PC-9 (cell line): Measurements from ENCODE around the gene APBA1. TPM values are rescaled to one million over a fixed set of nuclear protein-coding genes. Genes with fewer than 3 reads are reported as not detected.

Experiments
- BruUV-seq: library from RNA; stranded (reverse); fragments of 400-500 nt; replicated peaks from 2 replicates; lab custom pipeline; 2021; lab: Mats Ljungman, UMichigan
- CTCF ChIA-PET: fragments of 300-600 bp; sonication (Branson Sonifier 250); formaldehyde crosslinking; loops from one replicate; lab custom pipeline; 2022; ENCODE audit warnings: antibody characterized with exemption; lab: Charles Lee
- POLR2A ChIA-PET: fragments of 300-600 bp; sonication (Branson Sonifier 250); formaldehyde crosslinking; loops from one replicate; lab custom pipeline; 2022; ENCODE audit warnings: antibody characterized with exemption; ENCODE audit not compliant: unreplicated experiment; lab: Charles Lee
- DNase-seq, 2 experiments: peaks; one replicate each; pipeline versions ENCODE4 v3.0.0 to v3.0.0-alpha.2; 2015 to 2022; ENCODE audit warnings: mixed read lengths in 1 of 2
- H2AFZ ChIP-seq: fragments of 200-600 bp; sonication (generic); 2 replicates; pipeline ENCODE4 v1.8.1; 2017; ENCODE audit warnings: antibody characterized with exemption
- H3F3A ChIP-seq: fragments of 200-600 bp; sonication (generic); 2 replicates; pipeline ENCODE4 v1.8.1; 2017; ENCODE audit warnings: antibody characterized with exemption, mild to moderate bottlenecking, low read depth; ENCODE audit not compliant: insufficient read depth
- H3K27ac ChIP-seq: fragments of 200-600 bp; sonication (generic); 2 replicates; pipeline ENCODE4 v1.6.1; 2016; ENCODE audit warnings: mixed run types
- H3K27me3 ChIP-seq: fragments of 200-600 bp; sonication (generic); 2 replicates; pipeline ENCODE4 v1.6.1; 2016; ENCODE audit warnings: low read depth, mixed run types; ENCODE audit not compliant: insufficient read depth
- H3K36me3 ChIP-seq: fragments of 200-600 bp; sonication (generic); 2 replicates; pipeline ENCODE4 v1.6.1; 2016; ENCODE audit warnings: low read depth, mixed run types
- H3K4me1 ChIP-seq: fragments of 200-600 bp; sonication (generic); replicated peaks from 2 replicates; pipeline ENCODE4 v1.6.1; 2016; ENCODE audit warnings: mixed run types; ENCODE audit not compliant: insufficient read depth
- H3K4me2 ChIP-seq: fragments of 200-600 bp; sonication (generic); 2 replicates; pipeline ENCODE4 v1.6.1; 2017; ENCODE audit warnings: mixed run types
- H3K4me3 ChIP-seq: fragments of 200-600 bp; sonication (generic); 2 replicates; pipeline ENCODE4 v1.6.1; 2016; ENCODE audit warnings: mixed run types
- H3K79me2 ChIP-seq: fragments of 200-600 bp; sonication (generic); 2 replicates; pipeline ENCODE4 v1.6.1; 2017; ENCODE audit warnings: low read depth, mixed run types
- H3K9me2 ChIP-seq: fragments of 200-600 bp; sonication (generic); 2 replicates; pipeline ENCODE4 v1.8.1; 2017; ENCODE audit warnings: mild to moderate bottlenecking; ENCODE audit not compliant: insufficient read depth
- H3K9me3 ChIP-seq: fragments of 200-600 bp; sonication (generic); 2 replicates; pipeline ENCODE4 v1.8.1; 2016; ENCODE audit warnings: low read depth; ENCODE audit not compliant: insufficient read depth
- H4K20me1 ChIP-seq: fragments of 200-600 bp; sonication (generic); 2 replicates; pipeline ENCODE4 v1.8.1; 2017; ENCODE audit not compliant: insufficient read depth
- CTCF ChIP-seq: fragments of 200-600 bp; sonication (generic); conservative IDR thresholded peaks from 2 replicates; pipeline ENCODE4 v1.6.1; 2017; ENCODE audit warnings: mixed run types, antibody characterized with exemption, mild to moderate bottlenecking, moderate library complexity
- EZH2 ChIP-seq: fragments of 200-600 bp; sonication (generic); IDR thresholded peaks from 2 replicates; pipeline ENCODE4 v1.8.0; 2017; ENCODE audit warnings: antibody characterized with exemption, low read depth
- intact Hi-C: fragments of 100-400 bp; cut with micrococcal nuclease; formaldehyde crosslinking; loops from one replicate; pipeline ENCODE4 v1.10.0; 2022; ENCODE audit not compliant: unreplicated experiment
- total RNA-seq: library from RNA; stranded (reverse); gene quantifications from 2 replicates; pipeline ENCODE4 v1.2.3, GENCODE V29; 2021

Gene APBA1
- total RNA-seq, 1 experiment from 2014 or later: 0.44 TPM

GRCh38 chr9:69476797-69477196, 195.4 kb downstream of the APBA1 start:
- TF ChIP-seq EZH2 (no peak), CTCF (no peak)
- Histone ChIP-seq H2AFZ (0 out of 2 replicates have a peak overlapping the region, but pooled peaks have one; percentile 55), H3K36me3 (no peaks in the 10 kb centered on the region), H3K9me2 (no peaks in the 10 kb centered on the region), H3K4me3 (no peak overlapping the region), H3F3A (no peaks in the 10 kb centered on the region), H3K9me3 (no peaks in the 10 kb centered on the region), H3K4me2 (no peak overlapping the region), H3K27me3 (no peaks in the 10 kb centered on the region), H3K27ac (no peak overlapping the region), H3K79me2 (no peaks in the 10 kb centered on the region), H3K4me1 (no peaks in the 10 kb centered on the region), H4K20me1 (no peaks in the 10 kb centered on the region)
- POLR2A ChIA-PET: no interaction called here
- DNase-seq: no peak
- no TSS peak for BruUV-seq
- CTCF ChIA-PET: interaction anchor here (0.7 to 0.8 kb wide), 2 partner anchors 49 to 466 kb away, joined by 3 to 4 read pairs; no protein-coding TSS in a partner anchor
- intact Hi-C loops: no loop called here

GRCh38 chr9:69476016-69476415, 196.2 kb downstream of the APBA1 start:
- Histone ChIP-seq H3K4me1 (no peaks in the 10 kb centered on the region; the same call in 1 of the 2 replicates), H3K27me3 (no peaks in the 10 kb centered on the region), H3K27ac (no peak overlapping the region), H3K9me3 (no peaks in the 10 kb centered on the region), H3K36me3 (no peaks in the 10 kb centered on the region), H3F3A (no peaks in the 10 kb centered on the region), H4K20me1 (no peaks in the 10 kb centered on the region), H2AFZ (no peak overlapping the region), H3K9me2 (no peaks in the 10 kb centered on the region), H3K4me3 (no peak overlapping the region), H3K4me2 (no peak overlapping the region), H3K79me2 (no peaks in the 10 kb centered on the region)
- BruUV-seq: no TSS peak
- ChIA-PET CTCF (interaction anchor here (0.7 to 0.8 kb wide), 2 partner anchors 48 to 467 kb away, joined by 3 to 4 read pairs; no protein-coding TSS in a partner anchor), POLR2A (no interaction called here)
- TF ChIP-seq EZH2 (no peak), CTCF (no peak)
- no peak for DNase-seq
- intact Hi-C loops: no loop called here

DNA sequence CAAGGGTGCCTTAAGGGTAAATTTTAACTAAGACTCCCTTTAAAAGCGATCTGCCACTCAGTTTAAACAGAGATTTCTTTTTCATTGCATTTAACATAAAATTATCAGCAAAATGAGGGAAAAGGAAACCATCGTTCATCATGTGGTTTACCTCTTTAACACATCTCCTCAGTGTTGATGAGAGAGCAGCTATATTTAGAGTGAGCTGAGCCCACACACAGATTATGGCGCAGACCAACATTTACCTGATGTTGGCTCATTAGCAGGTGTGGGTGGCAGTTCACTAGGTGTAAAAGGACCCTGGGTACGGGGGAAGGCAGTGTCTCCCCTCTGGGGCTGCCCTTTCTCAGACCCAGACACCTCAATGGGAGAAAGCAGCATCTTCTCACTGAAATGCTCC, 197.3 kb downstream of the APBA1 start:
- no TSS peak for BruUV-seq
- H3K4me2 ChIP-seq: no peak overlapping the region
- H3K4me3 ChIP-seq: no peak overlapping the region
- H3K36me3 ChIP-seq: no peaks in the 10 kb centered on the region
- H3K9me3 ChIP-seq: no peaks in the 10 kb centered on the region
- TF ChIP-seq EZH2: no peak
- no peak for TF ChIP-seq CTCF
- H4K20me1 ChIP-seq: no peaks in the 10 kb centered on the region
- no peaks in the 10 kb centered on the region for H3K27me3 ChIP-seq
- intact Hi-C loops: no loop called here
- H3K27ac ChIP-seq: no peak overlapping the region
- H3K9me2 ChIP-seq: no peaks in the 10 kb centered on the region
- ChIA-PET CTCF (no interaction called here), POLR2A (no interaction called here)
- no peaks in the 10 kb centered on the region; the same call in 1 of the 2 replicates for H3K4me1 ChIP-seq
- no peaks in the 10 kb centered on the region for H3K79me2 ChIP-seq
- H2AFZ ChIP-seq: no peak overlapping the region
- DNase-seq: no peak
- no peaks in the 10 kb centered on the region for H3F3A ChIP-seq
